HG03039 (cell line): ENCODE data around the gene CEP57.
"Not testable (repeated sequence)": the region's sequence is repeated elsewhere in the genome, so short reads cannot be mapped to it uniquely, and the experiment has no call there.

Experiments
- ATAC-seq: cut with Tn5 transposase; IDR thresholded peaks from one replicate; pipeline ENCODE4 v1.9.1; 2021; ENCODE audit warnings: mild to moderate bottlenecking, moderate library complexity; ENCODE audit not compliant: unreplicated experiment

The CEP57 gene

GRCh38 chr11:95853138-95853537 lies 62.8 kb downstream of the CEP57 start:
- no peak for ATAC-seq

- no peak for ATAC-seq
Measured at GRCh38 chr11:95853862-95854261, 63.6 kb downstream of the CEP57 start.

GRCh38 chr11:95854362-95854761 lies 64.1 kb downstream of the CEP57 start:
- ATAC-seq = not testable (repeated sequence)

- not testable (repeated sequence) for ATAC-seq
Measured at GRCh38 chr11:95860024-95860423, 69.7 kb downstream of the CEP57 start.

GRCh38 chr11:95863486-95864140 lies 73.3 kb downstream of the CEP57 start:
- no peak for ATAC-seq

GRCh38 chr11:95867105-95867504 lies 76.8 kb downstream of the CEP57 start:
- ATAC-seq = no peak

DNA sequence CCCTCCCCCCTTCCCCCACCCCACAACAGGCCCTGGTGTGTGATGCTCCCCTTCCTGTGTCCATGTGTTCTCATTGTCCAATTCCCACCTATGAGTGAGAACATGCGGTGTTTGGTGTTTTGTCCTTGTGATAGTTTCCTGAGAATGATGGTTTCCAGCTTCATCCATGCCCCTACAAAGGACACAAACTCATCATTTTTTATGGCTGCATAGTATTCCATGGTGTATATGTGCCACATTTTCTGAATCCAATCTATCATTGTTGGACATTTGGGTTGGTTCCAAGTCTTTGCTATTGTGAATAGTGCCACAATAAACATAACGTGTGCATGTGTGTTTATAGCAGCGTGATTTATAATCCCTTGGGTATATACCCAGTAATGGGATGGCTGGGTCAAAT lies 80.6 kb downstream of the CEP57 start:
- not testable (repeated sequence) for ATAC-seq

DNA sequence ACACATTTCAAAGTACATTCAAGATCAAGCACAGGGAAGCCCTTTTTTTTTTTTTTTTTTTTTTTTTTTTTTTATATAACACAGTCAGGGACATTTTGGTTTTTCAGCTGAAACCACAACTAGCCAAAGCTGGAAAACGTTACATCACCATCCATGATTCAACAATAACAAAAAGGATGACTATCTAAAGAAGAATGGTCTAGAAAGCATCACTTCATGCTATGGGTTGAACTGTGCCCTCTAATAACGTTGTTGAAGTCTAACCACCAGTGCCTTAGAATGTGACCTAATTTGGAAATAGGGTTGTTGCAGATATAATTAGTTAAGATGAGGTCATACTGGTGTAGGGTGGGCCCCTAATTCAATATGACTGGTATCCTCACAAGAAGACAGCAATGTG lies 87.0 kb downstream of the CEP57 start:
- ATAC-seq = no peak
